CD14-positive monocyte (primary cell): ENCODE measurements around the gene SYT2. TPM values are rescaled to one million over a fixed set of nuclear protein-coding genes. Genes with fewer than 3 reads are reported as not detected.

Experiments used
- DNase-seq, 3 donors: peaks; one replicate each; pipeline ENCODE4 v3.0.0-alpha.2; 2011 to 2022
- H2AFZ ChIP-seq: 2 replicates; pipeline ENCODE4 v1.6.0; 2012; ENCODE audit warnings: mild to moderate bottlenecking, low read depth, low read length, inconsistent platforms; ENCODE audit not compliant: insufficient read depth, poor library complexity, severe bottlenecking
- H3K27ac ChIP-seq, 2 donors: 1 replicate in 1 of 2; 2 replicates in 1 of 2; pipeline ENCODE4 v1.5.1; 2012 to 2013; ENCODE audit warnings: low read length in 2 of 2, control low read depth in 1 of 2, inconsistent platforms in 1 of 2, low read depth in 1 of 2, mild to moderate bottlenecking in 1 of 2
- H3K27me3 ChIP-seq, 2 donors: one replicate each; pipeline versions ENCODE4 v1.6.0 to v1.6.1; 2011 to 2013; ENCODE audit warnings: low read length in 2 of 2; ENCODE audit not compliant: control insufficient read depth in 2 of 2, insufficient read depth in 2 of 2
- H3K36me3 ChIP-seq, 2 donors: replicated peaks in 1 of 2; 1 replicate in 1 of 2; 2 replicates in 1 of 2; pipeline versions ENCODE4 v1.5.1 to v1.6.1; 2012 to 2013; ENCODE audit warnings: low read length in 2 of 2, control low read depth in 1 of 2, inconsistent platforms in 1 of 2, mild to moderate bottlenecking in 1 of 2; ENCODE audit not compliant: insufficient read depth in 2 of 2, control insufficient read depth in 1 of 2
- H3K4me1 ChIP-seq, 2 donors: 1 replicate in 1 of 2; 2 replicates in 1 of 2; pipeline versions ENCODE4 v1.5.1 to v1.6.1; 2012 to 2013; ENCODE audit warnings: low read length in 2 of 2, control low read depth in 1 of 2, inconsistent platforms in 1 of 2, mild to moderate bottlenecking in 1 of 2, moderate library complexity in 1 of 2; ENCODE audit not compliant: insufficient read depth in 2 of 2, control insufficient read depth in 1 of 2
- H3K4me2 ChIP-seq: replicated peaks from 2 replicates; pipeline ENCODE3; 2012; ENCODE audit warnings: low read length, moderate library complexity, mild to moderate bottlenecking; ENCODE audit not compliant: poor library complexity, severe bottlenecking; ENCODE audit errors: extremely low read depth
- H3K4me3 ChIP-seq, 3 experiments: fragments of 200-600 bp in 1 of 3; sonication (generic) in 1 of 3; replicated peaks in 1 of 3; 1 replicate in 2 of 3; 2 replicates in 1 of 3; pipeline ENCODE4 v1.5.1; 2011 to 2013; ENCODE audit warnings: low read length in 3 of 3, mild to moderate bottlenecking in 3 of 3, control low read depth in 2 of 3, low read depth in 2 of 3, inconsistent platforms in 1 of 3, moderate library complexity in 1 of 3
- H3K79me2 ChIP-seq: 2 replicates; pipeline ENCODE4 v1.6.0; 2012; ENCODE audit warnings: mild to moderate bottlenecking, control low read depth, inconsistent platforms, low read length, moderate library complexity; ENCODE audit not compliant: insufficient read depth
- H3K9ac ChIP-seq: 2 replicates; pipeline ENCODE4 v1.6.0; 2017; ENCODE audit warnings: low read length, mild to moderate bottlenecking; ENCODE audit not compliant: insufficient read depth, poor library complexity, severe bottlenecking
- H3K9me3 ChIP-seq, 2 donors: replicated peaks in 1 of 2; 1 replicate in 1 of 2; 2 replicates in 1 of 2; pipeline versions ENCODE4 v1.5.1 to v1.6.1; 2012 to 2013; ENCODE audit warnings: low read length in 2 of 2, control low read depth in 1 of 2; ENCODE audit not compliant: control insufficient read depth in 1 of 2, insufficient read depth in 1 of 2
- H4K20me1 ChIP-seq: 2 replicates; pipeline ENCODE4 v1.6.0; 2012; ENCODE audit warnings: mild to moderate bottlenecking, low read length, control low read depth, moderate library complexity; ENCODE audit not compliant: insufficient read depth
- H3K27ac Mint-ChIP-seq, 7 donors: one replicate each; pipeline ENCODE4 v1.8.0; 2020; ENCODE audit warnings: mild to moderate bottlenecking in 7 of 7, mixed read lengths in 7 of 7, moderate library complexity in 6 of 7, inconsistent platforms in 2 of 7
- H3K27me3 Mint-ChIP-seq, 3 donors: one replicate each; pipeline ENCODE4 v1.8.0; 2021 to 2022; ENCODE audit warnings: low read depth in 3 of 3, mild to moderate bottlenecking in 3 of 3, mixed read lengths in 3 of 3, moderate library complexity in 3 of 3, inconsistent platforms in 1 of 3
- H3K36me3 Mint-ChIP-seq, 2 donors: one replicate each; pipeline ENCODE4 v1.8.0; 2020; ENCODE audit warnings: mixed read lengths in 2 of 2, inconsistent platforms in 1 of 2, mild to moderate bottlenecking in 1 of 2
- H3K4me1 Mint-ChIP-seq: one replicate; pipeline ENCODE4 v1.8.0; 2020; ENCODE audit warnings: mild to moderate bottlenecking, mixed read lengths
- H3K4me3 Mint-ChIP-seq, 2 donors: one replicate each; pipeline ENCODE4 v1.8.0; 2020; ENCODE audit warnings: mild to moderate bottlenecking in 2 of 2, mixed read lengths in 2 of 2, moderate library complexity in 1 of 2
- H3K9me3 Mint-ChIP-seq, 7 donors: one replicate each; pipeline ENCODE4 v1.8.0; 2020 to 2022; ENCODE audit warnings: mixed read lengths in 7 of 7, mild to moderate bottlenecking in 6 of 7, moderate library complexity in 6 of 7, inconsistent platforms in 2 of 7
- WGBS: methylation state at CpG from one replicate; pipeline ENCODE4 v1.1.5; 2013; ENCODE audit warnings: missing lambda C conversion rate; ENCODE audit not compliant: insufficient coverage; 5-methylcytosine and 5-hydroxymethylcytosine counted together
- intact Hi-C, 2 donors: fragments of 100-400 bp; cut with micrococcal nuclease; formaldehyde crosslinking; loops; one replicate each; pipeline versions ENCODE4 v1.15.0 to v1.15.1; 2023
- polyA plus RNA-seq, 3 donors: library from polyadenylated mRNA; depleted of rRNA in 1 of 3; unstranded in 2 of 3; stranded (reverse) in 1 of 3; fragments of 300-500 nt in 2 of 3; fragments of >200 nt in 1 of 3; fragmentation: Illumina TruSeq in 2 of 3; gene quantifications; 1 replicate in 2 of 3; 2 replicates in 1 of 3; pipeline ENCODE4 v1.2.3, GENCODE V29; 2012 to 2021
- TF ChIP-seq, protein P1 (sequence below): fragments of 200-600 bp; IDR thresholded peaks from one replicate; pipeline ENCODE4 v1.8.0; 2022; ENCODE audit warnings: antibody characterized with exemption, mild to moderate bottlenecking

SYT2 gene
- polyA plus RNA-seq, 3 donors: not detected

DNA sequence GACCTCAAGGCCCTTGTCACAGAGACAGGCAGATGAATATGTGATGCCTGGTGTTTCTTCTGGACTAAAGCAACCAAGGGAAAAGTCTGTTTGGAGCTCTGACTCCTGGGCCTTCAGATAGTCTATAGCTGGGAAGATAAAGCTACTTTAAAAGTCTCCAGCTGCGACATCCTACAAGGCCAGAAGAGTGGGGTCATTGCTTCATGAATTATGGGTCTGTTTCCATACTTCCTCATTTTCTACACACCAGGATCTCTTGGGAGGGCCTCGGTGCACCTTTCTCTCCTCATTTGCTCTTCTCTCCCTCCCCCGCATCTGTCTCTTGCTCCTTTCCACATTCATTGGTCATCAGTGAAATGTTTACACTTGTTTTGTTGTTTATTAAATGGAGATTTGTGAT lies 44.8 kb downstream of the SYT2 start:
- Histone ChIP-seq H3K9ac (no peak overlapping the region), H3K4me3 (no peak overlapping the region), H3K27me3 (peaks cover 58 to 64% of the 10 kb centered on the region in 2 donors), H3K79me2 (no peaks in the 10 kb centered on the region), H3K4me1 (no peaks in the 10 kb centered on the region), H2AFZ (no peak overlapping the region), H3K36me3 (no peaks in the 10 kb centered on the region), H3K4me2 (no peak overlapping the region), H4K20me1 (peaks cover 12% of the 10 kb centered on the region), H3K9me3 (no peaks in the 10 kb centered on the region), H3K27ac (no peak overlapping the region)
- H3K4me3 Mint-ChIP-seq: peak overlapping the region in 1 of 2 donors; percentile 52
- no peaks in the 10 kb centered on the region for H3K4me1 Mint-ChIP-seq
- no peak overlapping the region for H3K27ac Mint-ChIP-seq
- intact Hi-C loops: no loop called here
- DNase-seq: no peak
- WGBS: no CpG with 5 or more reads among the region's 3 CpGs
- TF ChIP-seq, protein P1, sequence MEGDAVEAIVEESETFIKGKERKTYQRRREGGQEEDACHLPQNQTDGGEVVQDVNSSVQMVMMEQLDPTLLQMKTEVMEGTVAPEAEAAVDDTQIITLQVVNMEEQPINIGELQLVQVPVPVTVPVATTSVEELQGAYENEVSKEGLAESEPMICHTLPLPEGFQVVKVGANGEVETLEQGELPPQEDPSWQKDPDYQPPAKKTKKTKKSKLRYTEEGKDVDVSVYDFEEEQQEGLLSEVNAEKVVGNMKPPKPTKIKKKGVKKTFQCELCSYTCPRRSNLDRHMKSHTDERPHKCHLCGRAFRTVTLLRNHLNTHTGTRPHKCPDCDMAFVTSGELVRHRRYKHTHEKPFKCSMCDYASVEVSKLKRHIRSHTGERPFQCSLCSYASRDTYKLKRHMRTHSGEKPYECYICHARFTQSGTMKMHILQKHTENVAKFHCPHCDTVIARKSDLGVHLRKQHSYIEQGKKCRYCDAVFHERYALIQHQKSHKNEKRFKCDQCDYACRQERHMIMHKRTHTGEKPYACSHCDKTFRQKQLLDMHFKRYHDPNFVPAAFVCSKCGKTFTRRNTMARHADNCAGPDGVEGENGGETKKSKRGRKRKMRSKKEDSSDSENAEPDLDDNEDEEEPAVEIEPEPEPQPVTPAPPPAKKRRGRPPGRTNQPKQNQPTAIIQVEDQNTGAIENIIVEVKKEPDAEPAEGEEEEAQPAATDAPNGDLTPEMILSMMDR: no peak
- H3K36me3 Mint-ChIP-seq: no peaks in the 10 kb centered on the region
- peaks cover 0 to 7% (median 0%) of the 10 kb centered on the region in 7 donors for H3K9me3 Mint-ChIP-seq
- H3K27me3 Mint-ChIP-seq: peaks cover 62 to 80% (median 63%) of the 10 kb centered on the region in 3 donors

- Mint-ChIP-seq H3K27ac (peak overlapping the region in 1 of 7 donors; percentile 43), H3K9me3 (peaks cover 0 to 8% (median 0%) of the 10 kb centered on the region in 7 donors), H3K27me3 (peaks cover 64 to 81% (median 67%) of the 10 kb centered on the region in 3 donors), H3K4me3 (peak overlapping the region in 1 of 2 donors; percentile 75), H3K36me3 (no peaks in the 10 kb centered on the region), H3K4me1 (no peaks in the 10 kb centered on the region)
- no CpG with 5 or more reads among the region's 1 CpG for WGBS
- peaks cover 0 to 4% of the 10 kb centered on the region in 2 donors for H3K9me3 ChIP-seq
- H3K79me2 ChIP-seq: no peaks in the 10 kb centered on the region
- H3K4me1 ChIP-seq: no peaks in the 10 kb centered on the region
- H2AFZ ChIP-seq: no peak overlapping the region
- H3K27me3 ChIP-seq: peaks cover 68 to 69% of the 10 kb centered on the region in 2 donors
- no peaks in the 10 kb centered on the region for H3K36me3 ChIP-seq
- no peak overlapping the region for H3K4me2 ChIP-seq
- no peak for DNase-seq
- H4K20me1 ChIP-seq: peaks cover 18% of the 10 kb centered on the region
- no peak overlapping the region for H3K9ac ChIP-seq
- TF ChIP-seq, protein P1: no peak
- no peak overlapping the region for H3K27ac ChIP-seq
- intact Hi-C loops: no loop called here
- no peak overlapping the region for H3K4me3 ChIP-seq
These were observed 46.2 kb downstream of the SYT2 start for GRCh38 chr1:202664083-202664482.
